LNCaP clone FGC (cell line): Measurements from ENCODE around the gene MAP7.

ENCODE experiments used
- DNase-seq: peaks from one replicate; pipeline ENCODE4 v3.0.0-alpha.2; 2011; ENCODE audit warnings: low read depth
- H3K4me3 ChIP-seq: 2 replicates; pipeline ENCODE4 v1.5.1; 2011; ENCODE audit warnings: mild to moderate bottlenecking, low read depth, low read length, control low read depth
- TF ChIP-seq, protein P1 (sequence below): IDR thresholded peaks from 2 replicates; pipeline ENCODE4 v1.5.1; 2012; ENCODE audit warnings: mild to moderate bottlenecking; ENCODE audit not compliant: control insufficient read depth, insufficient read depth; ENCODE audit errors: extremely low read depth

MAP7 gene

DNA sequence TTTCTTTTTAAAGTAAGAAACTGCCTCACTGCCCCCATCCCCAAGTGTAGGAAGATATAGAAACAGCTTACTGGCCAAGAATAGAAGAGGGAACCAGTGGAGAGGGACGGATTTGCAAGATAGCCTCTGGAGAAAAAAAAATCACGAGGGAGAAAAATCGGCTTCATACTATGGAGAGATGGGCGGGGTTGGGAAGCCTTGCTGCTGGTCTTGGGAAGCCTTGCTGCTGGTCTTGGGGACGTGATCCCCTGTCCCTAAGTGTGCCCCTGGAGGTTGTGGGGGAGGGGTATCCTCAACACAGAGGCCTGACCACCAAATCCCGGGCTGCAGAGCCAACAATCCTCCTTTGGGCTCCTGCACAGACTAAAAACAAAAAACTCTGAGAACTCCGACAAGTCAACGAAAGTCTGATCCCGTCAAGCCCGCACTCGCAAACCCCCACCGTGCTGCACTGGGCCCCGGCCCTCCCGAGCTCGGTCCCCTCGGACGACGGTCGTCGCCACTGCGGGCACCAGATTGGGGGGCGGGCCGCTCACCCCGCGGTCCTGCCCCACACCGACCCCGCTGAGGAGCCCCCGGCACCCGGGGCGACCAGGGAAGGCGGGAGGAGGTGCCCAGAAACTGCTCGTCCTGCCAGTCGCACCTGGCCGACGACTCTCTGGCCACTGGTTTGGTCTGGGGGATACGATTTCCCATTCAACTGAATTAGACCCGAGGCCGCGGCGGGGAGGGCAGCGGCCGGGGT, 750 bp downstream of the MAP7 start:
- DNase-seq = no peak
- TF ChIP-seq, protein P1, sequence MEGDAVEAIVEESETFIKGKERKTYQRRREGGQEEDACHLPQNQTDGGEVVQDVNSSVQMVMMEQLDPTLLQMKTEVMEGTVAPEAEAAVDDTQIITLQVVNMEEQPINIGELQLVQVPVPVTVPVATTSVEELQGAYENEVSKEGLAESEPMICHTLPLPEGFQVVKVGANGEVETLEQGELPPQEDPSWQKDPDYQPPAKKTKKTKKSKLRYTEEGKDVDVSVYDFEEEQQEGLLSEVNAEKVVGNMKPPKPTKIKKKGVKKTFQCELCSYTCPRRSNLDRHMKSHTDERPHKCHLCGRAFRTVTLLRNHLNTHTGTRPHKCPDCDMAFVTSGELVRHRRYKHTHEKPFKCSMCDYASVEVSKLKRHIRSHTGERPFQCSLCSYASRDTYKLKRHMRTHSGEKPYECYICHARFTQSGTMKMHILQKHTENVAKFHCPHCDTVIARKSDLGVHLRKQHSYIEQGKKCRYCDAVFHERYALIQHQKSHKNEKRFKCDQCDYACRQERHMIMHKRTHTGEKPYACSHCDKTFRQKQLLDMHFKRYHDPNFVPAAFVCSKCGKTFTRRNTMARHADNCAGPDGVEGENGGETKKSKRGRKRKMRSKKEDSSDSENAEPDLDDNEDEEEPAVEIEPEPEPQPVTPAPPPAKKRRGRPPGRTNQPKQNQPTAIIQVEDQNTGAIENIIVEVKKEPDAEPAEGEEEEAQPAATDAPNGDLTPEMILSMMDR = no peak
- H3K4me3 ChIP-seq = peak overlapping the region; percentile 82

DNA sequence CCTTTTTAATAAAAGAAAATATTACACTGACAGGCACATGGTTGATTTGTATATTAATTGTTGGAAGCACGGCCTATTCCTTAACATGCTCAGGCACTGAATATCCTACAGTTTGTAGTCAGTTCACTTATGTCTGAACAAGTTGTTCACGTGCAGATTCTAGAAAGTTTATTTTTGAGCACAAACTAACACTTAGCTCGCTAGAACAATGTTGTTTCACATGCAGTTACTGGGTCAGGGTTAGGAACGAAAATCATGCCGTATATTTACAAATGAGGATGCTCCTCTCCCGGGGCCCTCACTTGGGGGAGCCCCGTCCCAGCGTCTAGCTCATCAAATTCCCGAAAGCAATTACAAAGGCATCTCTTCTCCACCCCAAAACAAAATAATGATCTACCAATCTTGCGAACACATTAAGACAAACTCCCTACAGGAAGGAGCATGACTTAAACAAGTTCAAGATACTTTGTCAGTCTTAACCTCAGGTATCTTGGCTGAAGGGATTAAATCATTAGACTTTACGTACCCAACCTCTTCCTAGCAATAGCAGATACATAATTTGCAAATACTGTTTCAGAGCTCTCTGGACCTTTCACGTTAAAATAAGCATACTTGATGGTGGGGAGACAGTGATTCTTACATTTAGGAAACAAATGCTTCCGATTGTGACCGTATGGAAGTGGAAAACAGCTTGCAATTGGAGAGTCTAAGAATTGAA, 1.5 kb downstream of the MAP7 start:
- H3K4me3 ChIP-seq = peak overlapping the region; percentile 82
- DNase-seq = no peak
- TF ChIP-seq, protein P1 = no peak

DNA sequence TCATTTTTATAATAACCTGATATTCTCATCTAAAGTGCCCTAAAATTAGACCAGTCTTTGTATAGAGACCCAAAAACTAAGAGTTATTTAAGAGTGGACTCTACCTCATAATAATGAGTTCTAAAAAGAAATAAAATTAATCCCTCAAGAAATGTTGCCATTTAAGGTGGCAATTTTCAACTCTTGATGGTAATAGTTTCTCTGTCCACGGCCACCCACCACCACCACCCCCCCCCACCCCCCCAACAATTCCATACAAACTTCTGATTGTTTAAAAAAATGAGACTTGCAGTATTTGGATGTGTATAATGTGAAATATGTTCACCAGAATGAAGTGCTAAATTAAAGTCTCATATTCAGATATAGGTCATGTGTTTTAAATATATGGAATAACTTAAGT, 2.4 kb downstream of the MAP7 start:
- no peak for DNase-seq
- H3K4me3 ChIP-seq = no peak overlapping the region
- TF ChIP-seq, protein P1 = no peak

DNA sequence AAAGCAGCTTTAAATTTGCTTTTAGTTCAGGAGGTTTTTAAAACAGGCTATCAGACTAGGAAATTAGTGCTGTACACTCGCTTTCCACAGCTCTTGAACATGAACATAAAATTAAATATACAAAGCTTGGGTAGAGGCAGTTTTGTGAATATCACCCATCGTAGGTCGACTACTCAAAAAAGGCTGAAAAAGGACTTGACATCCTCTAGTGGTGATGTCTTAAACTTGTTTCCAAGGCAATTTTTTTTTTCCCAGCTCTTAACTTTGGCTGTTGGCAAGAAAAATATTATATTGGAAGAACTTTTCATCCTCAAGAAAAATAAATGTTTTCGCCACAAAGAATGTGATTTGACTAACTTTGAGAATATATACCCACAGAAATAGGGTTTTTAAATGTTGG, 2.9 kb downstream of the MAP7 start:
- H3K4me3 ChIP-seq = no peak overlapping the region
- TF ChIP-seq, protein P1 = peak; percentile 42
- DNase-seq = no peak

DNA sequence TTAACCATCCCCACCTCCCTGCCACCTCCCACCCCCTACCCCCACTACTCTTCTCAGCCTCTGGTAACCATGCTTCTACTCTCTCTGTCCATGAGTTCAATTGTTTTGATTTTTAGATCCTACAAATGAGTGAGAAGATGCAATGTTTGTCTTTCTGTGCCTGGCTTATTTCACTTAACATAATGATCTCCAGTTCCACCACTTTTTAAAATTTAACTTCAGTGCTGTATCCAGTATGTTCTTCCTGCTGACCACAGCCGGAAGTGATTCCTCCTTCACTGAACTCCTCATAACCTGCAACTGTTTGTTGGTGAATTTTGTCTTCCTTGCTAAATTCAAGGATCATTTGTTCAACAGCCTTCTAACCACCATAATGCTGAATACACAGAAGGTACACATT, 3.9 kb downstream of the MAP7 start:
- no peak overlapping the region for H3K4me3 ChIP-seq
- TF ChIP-seq, protein P1 = no peak
- no peak for DNase-seq

DNA sequence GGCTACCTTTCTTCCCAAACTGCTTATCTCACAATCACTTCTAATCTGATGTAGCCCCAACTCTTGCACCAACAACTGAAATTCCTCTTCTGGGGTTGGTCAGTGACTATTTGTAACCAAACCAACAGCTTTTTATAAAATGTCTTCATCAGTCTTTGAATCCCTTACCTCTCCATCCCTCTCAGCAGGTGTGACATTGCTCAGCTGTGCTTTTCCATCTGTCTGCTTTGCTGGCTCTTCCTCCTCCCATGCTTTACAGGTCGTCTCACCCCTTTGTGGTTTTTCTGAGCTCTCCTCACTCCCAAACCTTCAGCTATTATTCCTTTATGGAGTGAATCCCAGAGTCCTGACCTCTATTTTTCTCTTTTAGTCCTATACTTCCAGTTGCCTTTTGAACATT, 5.9 kb downstream of the MAP7 start:
- no peak for DNase-seq
- H3K4me3 ChIP-seq = no peak overlapping the region
- TF ChIP-seq, protein P1 = no peak
